Suprapubic skin (tissue), 4 donors: ENCODE measurements around the gene MRPL12.

Experiments
- CTCF ChIP-seq, 2 donors: fragments of 200-600 bp in 1 of 2; fragments of 450-650 bp in 1 of 2; sonication (generic) in 1 of 2; IDR thresholded peaks; one replicate each; pipeline ENCODE4 v1.5.1; 2016 to 2019; ENCODE audit warnings: antibody characterized with exemption in 2 of 2, mild to moderate bottlenecking in 1 of 2, moderate library complexity in 1 of 2
- EP300 ChIP-seq: sonication (generic); formaldehyde crosslinking; IDR thresholded peaks from one replicate; pipeline ENCODE4 v1.6.1; 2017; ENCODE audit warnings: antibody characterized with exemption
- POLR2AphosphoS5 ChIP-seq, 3 donors: sonication (generic); formaldehyde crosslinking; IDR thresholded peaks; one replicate each; pipeline ENCODE4 v1.6.1; 2017; ENCODE audit warnings: antibody characterized with exemption in 3 of 3

- TF ChIP-seq CTCF (IDR thresholded peaks at IDR 0.05) (no peak), POLR2AphosphoS5 (IDR thresholded peaks at IDR 0.05) (no peak), EP300 (no peak)
These were observed 46.3 kb upstream of the MRPL12 start for GRCh38 chr17:81656835-81657234.
